HepG2 (cell line): Measurements from ENCODE around the gene ACTR10. TPM values are rescaled to one million over a fixed set of nuclear protein-coding genes. Genes with fewer than 3 reads are reported as not detected.

Source experiments
- ARHGAP35 ChIP-seq: sonication (generic); formaldehyde crosslinking; IDR thresholded peaks from 2 replicates; pipeline ENCODE4 v1.9.0; 2022; ENCODE audit warnings: mild to moderate bottlenecking, inconsistent platforms, moderate library complexity, missing genetic modification reagents, borderline replicate concordance
- EHMT2 ChIP-seq: fragments of 200-600 bp; sonication (generic); IDR thresholded peaks from 2 replicates; pipeline ENCODE4 v1.7.0; 2017; ENCODE audit warnings: antibody characterized with exemption, low read depth, low read length, borderline replicate concordance
- FOSL2 ChIP-seq: sonication (generic); formaldehyde crosslinking; IDR thresholded peaks from 2 replicates; pipeline ENCODE4 v1.4.0; 2020; ENCODE audit warnings: missing genetic modification reagents
- GPBP1L1 ChIP-seq: sonication (generic); formaldehyde crosslinking; IDR thresholded peaks from 2 replicates; pipeline ENCODE4 v1.5.0; 2020; ENCODE audit warnings: mild to moderate bottlenecking, missing genetic modification reagents
- HNRNPL ChIP-seq: fragments of 200-400 bp; formaldehyde crosslinking; IDR thresholded peaks from 2 replicates; pipeline ENCODE4 v1.6.1; 2017; ENCODE audit warnings: mild to moderate bottlenecking, low read depth, low read length
- HNRNPUL1 ChIP-seq: fragments of 200-400 bp; formaldehyde crosslinking; IDR thresholded peaks from 2 replicates; pipeline ENCODE4 v1.6.1; 2017; ENCODE audit warnings: low read depth, mild to moderate bottlenecking, low read length, moderate library complexity
- NR2F2 ChIP-seq: IDR thresholded peaks from 2 replicates; pipeline ENCODE4 v1.6.1; 2012; ENCODE audit warnings: low read depth, inconsistent platforms, borderline replicate concordance
- POGZ ChIP-seq: sonication (generic); formaldehyde crosslinking; IDR thresholded peaks from 2 replicates; pipeline ENCODE4 v1.4.0; 2020; ENCODE audit warnings: mild to moderate bottlenecking, missing genetic modification reagents
- PTBP1 ChIP-seq: fragments of 200-400 bp; formaldehyde crosslinking; IDR thresholded peaks from 2 replicates; pipeline ENCODE4 v1.6.1; 2018; ENCODE audit warnings: low read length, low read depth; ENCODE audit not compliant: poor library complexity, severe bottlenecking
- TMF1 ChIP-seq: sonication (generic); formaldehyde crosslinking; IDR thresholded peaks from 2 replicates; pipeline ENCODE4 v1.8.1; 2022; ENCODE audit warnings: low read depth, missing genetic modification reagents
- TOPORS ChIP-seq: sonication (generic); formaldehyde crosslinking; IDR thresholded peaks from 2 replicates; pipeline ENCODE4 v1.8.0; 2023; ENCODE audit warnings: mild to moderate bottlenecking, missing genetic modification reagents
- XRCC5 ChIP-seq: fragments of 200-400 bp; formaldehyde crosslinking; optimal IDR thresholded peaks from 2 replicates; pipeline ENCODE3; 2017; ENCODE audit warnings: mild to moderate bottlenecking, low read length
- ZBTB33 ChIP-seq: sonication (generic); formaldehyde crosslinking; IDR thresholded peaks from 2 replicates; pipeline ENCODE4 v1.4.0; 2020; ENCODE audit warnings: missing genetic modification reagents
- ZFYVE20 ChIP-seq: sonication (generic); formaldehyde crosslinking; IDR thresholded peaks from 2 replicates; pipeline ENCODE4 v1.8.0; 2023; ENCODE audit warnings: low read depth, mild to moderate bottlenecking, moderate library complexity, missing genetic modification reagents, borderline replicate concordance
- ZGPAT ChIP-seq: IDR thresholded peaks from 2 replicates; pipeline ENCODE4 v1.6.1; 2016; ENCODE audit warnings: mild to moderate bottlenecking
- ZNF10 ChIP-seq: sonication (generic); formaldehyde crosslinking; IDR thresholded peaks from 2 replicates; pipeline ENCODE4 v1.4.0; 2020; ENCODE audit warnings: mild to moderate bottlenecking, low read depth, missing genetic modification reagents, borderline replicate concordance
- ZNF3 ChIP-seq: IDR thresholded peaks from 2 replicates; pipeline ENCODE4 v1.7.0; 2017; ENCODE audit warnings: inconsistent platforms
- ZNF382 ChIP-seq: sonication (generic); formaldehyde crosslinking; IDR thresholded peaks from 2 replicates; pipeline ENCODE4 v1.5.0; 2020; ENCODE audit warnings: missing genetic modification reagents, mild to moderate bottlenecking, borderline replicate concordance
- ZNF546 ChIP-seq: sonication (generic); formaldehyde crosslinking; conservative IDR thresholded peaks from 2 replicates; pipeline ENCODE4 v1.8.1; 2023; ENCODE audit warnings: mild to moderate bottlenecking, missing genetic modification reagents
- ZNF746 ChIP-seq: sonication (generic); formaldehyde crosslinking; IDR thresholded peaks from 2 replicates; pipeline ENCODE4 v1.8.0; 2022; ENCODE audit warnings: mild to moderate bottlenecking, missing genetic modification reagents
- ZNF768 ChIP-seq: sonication (generic); formaldehyde crosslinking; IDR thresholded peaks from 2 replicates; pipeline ENCODE4 v1.4.0; 2020; ENCODE audit warnings: missing genetic modification reagents
- ZNF878 ChIP-seq: sonication (generic); formaldehyde crosslinking; IDR thresholded peaks from 2 replicates; pipeline ENCODE4 v1.8.1; 2023; ENCODE audit warnings: mild to moderate bottlenecking, missing genetic modification reagents, moderate library complexity
- ZSCAN20 ChIP-seq: sonication (generic); formaldehyde crosslinking; IDR thresholded peaks from 2 replicates; pipeline ENCODE4 v1.4.0; 2020; ENCODE audit warnings: missing genetic modification reagents, mild to moderate bottlenecking, borderline replicate concordance
- ZSCAN5A ChIP-seq: sonication (generic); formaldehyde crosslinking; IDR thresholded peaks from 2 replicates; pipeline ENCODE4 v1.8.0; 2022; ENCODE audit warnings: mild to moderate bottlenecking, missing genetic modification reagents, borderline replicate concordance
- polyA plus RNA-seq, 8 experiments: library from polyadenylated mRNA; depleted of rRNA in 3 of 8; stranded (reverse) in 7 of 8; unstranded in 1 of 8; fragments of >200 nt; fragmentation: Illumina TruSeq in 4 of 8; extraction: Trizol in 4 of 8; gene quantifications; 2 replicates each; pipeline versions ENCODE4 v1.2.1 to v1.2.3, GENCODE V29; 2011 to 2016; ENCODE audit warnings: low read depth in 4 of 8, missing spikeins in 1 of 8, mixed read lengths in 1 of 8; ENCODE audit not compliant: insufficient read depth in 1 of 8
- total RNA-seq, 5 experiments: library from RNA; depleted of rRNA; stranded (reverse); fragments of >200 nt; fragmentation: Illumina TruSeq; extraction: Trizol; gene quantifications; 2 replicates each; pipeline ENCODE4 v1.2.3, GENCODE V29; 2016; ENCODE audit warnings: low read depth in 1 of 5

The ACTR10 gene
- total and polyA plus RNA-seq, 2 of the 13 experiments (the other 11 are each of a cell fraction or from before 2014, with no cell fraction given), result 30.0 to 41.3 TPM

GRCh38 chr14:58244556-58245387, 44.8 kb downstream of the ACTR10 start, which contains the start of gene PSMA3 (continued):
- TF ChIP-seq ZSCAN5A (peak; percentile 55; the same call in 1 of the 2 replicates), ZNF546 (CRISPR knock-in tag) (no peak), ZNF878 (CRISPR knock-in tag) (0 out of 2 replicates have a peak, but pooled peaks have one; percentile 21), FOSL2 (peak; percentile 43; the same call in 1 of the 2 replicates), ARHGAP35 (CRISPR knock-in tag) (no peak), ZGPAT (CRISPR knock-in tag) (peak; percentile 18; the same call in 1 of the 2 replicates), EHMT2 (no peak), ZBTB33 (CRISPR knock-in tag) (no peak), PTBP1 (no peak), HNRNPUL1 (no peak), ZNF768 (no peak), ZNF10 (CRISPR knock-in tag) (no peak), POGZ (CRISPR knock-in tag) (peak; percentile 70), ZFYVE20 (CRISPR knock-in tag) (no peak), TOPORS (CRISPR knock-in tag) (no peak), ZNF746 (CRISPR knock-in tag) (no peak), ZNF3 (no peak), TMF1 (CRISPR knock-in tag) (peak; percentile 52; the same call in 1 of the 2 replicates), ZNF382 (CRISPR knock-in tag) (no peak), ZSCAN20 (CRISPR knock-in tag) (peak; percentile 16; the same call in 1 of the 2 replicates), XRCC5 (peak; percentile 33), GPBP1L1 (no peak), HNRNPL (0 out of 2 replicates have a peak, but pooled peaks have one; percentile 40), NR2F2 (no peak; the same call in 1 of the 2 replicates)
